ENCODE data around the gene WAPL.

The WAPL gene

GRCh38 chr10:86450806-86451603 is 70.6 kb downstream of the WAPL start:
- no peak for DNase-seq

GRCh38 chr10:86449926-86450558 is 71.5 kb downstream of the WAPL start:
- DNase-seq: peak in 3 of 4 experiments; percentile 7 to 69 (median 68)

GRCh38 chr10:86447432-86447831 is 74.2 kb downstream of the WAPL start:
- peak; percentile 2 to 54 (median 32) for DNase-seq

GRCh38 chr10:86446987-86447386 is 74.6 kb downstream of the WAPL start:
- peak in 3 of 4 experiments; percentile 6 to 52 (median 31) for DNase-seq

GRCh38 chr10:86446440-86446839 is 75.2 kb downstream of the WAPL start:
- peak in 2 of 4 experiments; percentile 17 to 20 for DNase-seq

- peak in 1 of 4 experiments; percentile 24 for DNase-seq
These were observed 77.7 kb downstream of the WAPL start for GRCh38 chr10:86443936-86444335.

GRCh38 chr10:86443069-86443468 is 78.5 kb downstream of the WAPL start:
- DNase-seq: no peak

- DNase-seq: peak; percentile 6 to 39 (median 27)
These were observed 80.4 kb downstream of the WAPL start for GRCh38 chr10:86440874-86441843.

- DNase-seq: peak; percentile 95 to 99 (median 98)
These were observed 82.0 kb downstream of the WAPL start for GRCh38 chr10:86439544-86439943.

- DNase-seq: no peak
These were observed 83.4 kb downstream of the WAPL start for GRCh38 chr10:86438091-86438749.

- DNase-seq: no peak
These were observed 84.1 kb downstream of the WAPL start for GRCh38 chr10:86437447-86437846.

GRCh38 chr10:86436963-86437362 is 84.6 kb downstream of the WAPL start:
- no peak for DNase-seq

GRCh38 chr10:86434656-86435055 is 86.9 kb downstream of the WAPL start:
- no peak for DNase-seq

GRCh38 chr10:86423739-86424138 is 97.9 kb downstream of the WAPL start:
- no peak for DNase-seq

GRCh38 chr10:86419101-86419500 is 102.5 kb downstream of the WAPL start:
- DNase-seq: no peak

- DNase-seq: no peak
These were observed 106.0 kb downstream of the WAPL start for GRCh38 chr10:86415583-86415982.

- DNase-seq: no peak
These were observed 106.5 kb downstream of the WAPL start for GRCh38 chr10:86415116-86415515.

- peak; percentile 56 to 84 (median 72) for DNase-seq
These were observed 108.4 kb downstream of the WAPL start for GRCh38 chr10:86413046-86413728.

- no peak for DNase-seq
These were observed 109.6 kb downstream of the WAPL start for GRCh38 chr10:86411852-86412560.

GRCh38 chr10:86411281-86411841 is 110.2 kb downstream of the WAPL start:
- peak; percentile 76 to 89 (median 84) for DNase-seq

Data from suppressor macrophage (primary cell).